IPS-18c (cell line): Measurements from ENCODE around the gene NET1.
"Not testable (repeated sequence)": the region's sequence is repeated elsewhere in the genome, so short reads cannot be mapped to it uniquely, and the experiment has no call there.

Experiments used
- H3K4me3 ChIP-seq: 2 replicates; pipeline ENCODE4 v1.7.0; 2013; ENCODE audit warnings: low read depth, mild to moderate bottlenecking, low read length, moderate library complexity; ENCODE audit not compliant: insufficient read depth
- H3K9me3 ChIP-seq: one replicate; pipeline ENCODE4 v1.6.1; 2013; ENCODE audit warnings: mild to moderate bottlenecking, low read length, moderate library complexity; ENCODE audit not compliant: control insufficient read depth, insufficient read depth

NET1 gene

DNA sequence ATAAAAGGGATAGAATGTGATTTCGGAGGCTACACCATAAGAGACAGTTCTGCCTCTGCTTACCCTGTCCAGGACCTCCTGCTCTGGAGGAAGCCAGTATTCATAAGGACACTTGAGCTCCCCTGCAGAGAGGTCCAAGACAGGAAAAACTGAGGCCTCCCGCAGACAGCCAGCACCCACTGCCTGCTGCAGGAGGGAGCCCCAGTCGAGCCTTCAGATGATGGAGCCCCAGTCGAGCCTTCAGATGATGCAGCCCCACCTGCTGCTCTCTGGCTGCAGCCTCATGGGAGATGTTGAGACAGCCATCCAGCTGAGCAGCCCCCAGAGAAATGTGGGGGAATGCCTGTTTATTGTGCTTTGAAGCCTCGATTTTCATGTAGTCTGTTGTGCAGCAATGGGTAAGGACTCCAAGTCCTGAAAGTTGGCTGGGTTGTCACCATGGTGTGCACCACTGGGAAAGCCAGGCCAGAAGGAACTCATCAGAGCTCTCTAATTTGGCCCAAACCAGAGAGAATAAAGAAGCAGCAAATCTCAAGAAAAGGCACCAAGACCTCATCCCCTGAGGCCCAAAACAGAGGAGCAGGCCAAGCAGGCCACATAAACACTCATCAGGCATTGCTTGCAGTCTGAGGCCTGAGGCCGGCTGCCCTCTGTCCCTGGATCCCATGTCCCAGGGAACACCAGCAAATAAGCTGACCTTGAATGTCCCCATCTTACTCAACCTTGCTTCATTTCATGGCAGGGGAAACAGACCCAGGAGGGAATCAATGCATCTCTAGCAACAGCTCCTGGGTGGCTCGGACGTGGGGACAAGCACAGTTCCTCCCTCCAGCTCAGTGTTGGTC is 56.1 kb downstream of the NET1 start:
- Histone ChIP-seq H3K9me3 (peaks cover 7% of the 10 kb centered on the region), H3K4me3 (no peak overlapping the region; the same call in 1 of the 2 replicates)

GRCh38 chr10:5469353-5470061 is 57.1 kb downstream of the NET1 start:
- H3K4me3 ChIP-seq: no peak overlapping the region; the same call in 1 of the 2 replicates
- H3K9me3 ChIP-seq: peaks cover 7% of the 10 kb centered on the region

DNA sequence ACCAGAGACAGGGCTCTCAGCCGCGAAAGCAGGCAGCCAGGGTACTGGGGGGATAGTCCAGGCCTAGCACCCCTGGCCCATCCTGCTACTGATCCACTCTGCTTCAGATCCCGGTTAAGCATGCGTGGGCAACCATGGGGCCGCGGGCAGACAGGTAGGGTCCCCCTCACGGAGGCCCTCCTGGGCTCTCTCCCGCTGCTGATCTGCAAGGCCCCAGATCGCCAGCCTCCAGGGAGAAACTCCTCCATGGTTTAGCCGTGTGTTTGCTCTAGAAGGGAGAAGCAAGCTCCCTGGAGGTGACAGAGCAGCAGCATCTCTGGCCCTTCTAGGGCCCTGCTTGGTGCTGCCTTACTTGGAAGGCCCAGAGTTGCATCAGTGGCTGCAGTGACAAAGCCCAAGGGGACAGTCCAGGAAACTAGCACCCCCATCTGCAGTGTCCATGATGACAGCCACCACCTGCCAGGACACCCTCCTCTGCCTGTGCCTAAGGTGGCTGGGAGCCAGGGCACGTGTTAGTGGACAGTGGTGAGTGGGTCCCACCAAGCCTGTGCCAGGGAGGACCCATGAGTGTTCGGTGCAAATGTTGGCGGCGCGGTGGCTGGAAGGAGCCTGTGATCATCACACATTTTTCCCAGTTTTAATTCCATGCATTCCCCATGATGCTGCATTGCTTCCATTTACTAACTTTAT is 57.9 kb downstream of the NET1 start:
- Histone ChIP-seq H3K4me3 (no peak overlapping the region), H3K9me3 (peaks cover 7% of the 10 kb centered on the region)

- not testable (repeated sequence) for H3K9me3 ChIP-seq, H3K4me3 ChIP-seq
Measured at GRCh38 chr10:5474642-5475041, 62.3 kb downstream of the NET1 start.

DNA sequence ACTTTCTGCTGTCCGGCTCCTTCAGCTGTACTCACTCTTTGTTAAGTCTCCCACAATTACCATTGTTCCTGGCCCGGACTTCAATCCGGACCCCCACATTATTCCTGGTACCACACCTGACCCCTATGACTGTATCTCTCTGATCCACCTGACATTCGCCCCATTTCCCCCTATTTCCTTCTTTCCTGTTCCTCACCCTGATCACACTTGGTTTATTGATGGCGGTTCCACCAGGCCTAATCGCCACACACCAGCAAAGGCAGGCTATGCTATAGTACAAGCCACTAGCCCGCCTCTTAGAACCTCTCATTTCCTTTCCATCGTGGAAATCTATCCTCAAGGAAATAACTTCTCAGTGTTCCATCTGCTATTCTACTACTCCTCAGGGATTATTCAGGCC is 62.7 kb downstream of the NET1 start:
- not testable (repeated sequence) for H3K9me3 ChIP-seq, H3K4me3 ChIP-seq

- H3K9me3 ChIP-seq, H3K4me3 ChIP-seq: not testable (repeated sequence)
Measured at GRCh38 chr10:5475974-5476807, 63.8 kb downstream of the NET1 start.

- no peaks in the 10 kb centered on the region for H3K9me3 ChIP-seq
- H3K4me3 ChIP-seq: no peak overlapping the region
Measured at GRCh38 chr10:5476918-5477525, 64.7 kb downstream of the NET1 start.

DNA sequence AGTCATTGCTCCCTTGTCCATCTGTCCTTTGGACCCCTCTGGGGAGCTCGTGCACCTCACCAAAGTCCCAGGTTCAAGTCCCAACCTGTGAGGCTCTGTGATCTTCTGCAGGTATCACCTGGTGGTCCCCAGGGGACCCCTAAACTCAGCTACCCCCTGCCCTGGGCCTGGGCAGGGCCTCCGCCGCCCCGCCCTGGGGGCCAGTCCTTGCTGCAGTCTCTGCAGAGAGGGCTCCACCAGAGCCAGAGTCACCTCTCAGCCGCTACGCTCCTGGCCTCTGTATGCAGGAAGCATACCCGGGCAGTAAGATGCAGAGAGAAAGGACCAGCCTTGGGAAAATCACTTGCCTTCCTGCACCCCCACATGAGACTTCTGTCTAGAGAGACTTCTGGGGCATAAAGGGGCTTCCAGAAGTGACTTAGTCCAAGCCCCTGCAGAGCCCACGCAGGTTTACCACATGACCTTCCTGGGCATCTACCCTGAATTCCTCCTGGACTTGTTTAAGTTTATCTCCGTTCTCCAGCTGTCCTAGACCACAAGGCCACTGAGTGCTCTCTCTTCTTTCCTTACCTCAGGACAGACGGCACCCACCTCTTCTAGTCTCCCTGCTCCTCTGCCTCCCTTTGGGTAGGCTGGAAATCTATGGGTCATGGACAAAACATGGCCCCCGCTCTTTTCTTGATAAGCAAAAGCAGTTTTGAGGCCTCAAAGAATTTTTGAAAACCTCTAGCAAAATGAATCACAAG is 65.8 kb downstream of the NET1 start:
- H3K4me3 ChIP-seq: no peak overlapping the region; the same call in 1 of the 2 replicates
- H3K9me3 ChIP-seq: no peaks in the 10 kb centered on the region

GRCh38 chr10:5478694-5479305 is 66.4 kb downstream of the NET1 start:
- H3K4me3 ChIP-seq: no peak overlapping the region
- H3K9me3 ChIP-seq: no peaks in the 10 kb centered on the region

DNA sequence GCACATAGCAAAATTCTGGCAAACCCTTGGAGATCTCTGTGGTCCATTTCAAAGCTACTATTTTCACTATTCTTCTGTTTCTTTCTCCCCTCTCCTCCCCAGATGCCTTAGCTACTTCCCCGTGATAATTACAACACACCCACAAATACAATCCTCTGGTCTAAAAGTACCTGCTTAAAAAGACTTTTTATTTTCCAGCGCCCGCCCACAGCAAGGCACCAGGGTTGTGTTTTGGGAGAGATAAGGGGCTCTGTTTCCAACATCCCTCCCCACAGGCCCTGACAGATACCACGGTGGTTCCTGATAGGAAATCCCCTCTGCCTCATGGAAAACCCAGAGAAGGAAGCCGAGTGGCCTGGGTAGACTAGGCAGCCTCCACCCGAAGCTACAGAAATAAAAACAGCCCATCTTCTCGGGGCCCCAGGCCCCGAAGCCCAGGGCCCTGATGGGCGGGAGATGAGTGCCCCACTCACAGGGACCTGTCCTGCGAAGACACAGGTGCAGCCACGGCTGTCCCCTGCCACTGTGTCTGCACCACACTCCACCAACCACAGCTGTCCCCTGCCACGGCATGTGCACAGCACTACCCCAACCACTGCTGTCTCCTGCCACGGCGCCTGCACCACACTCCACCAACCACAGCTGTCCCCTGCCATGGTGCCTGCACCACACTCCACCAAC is 67.3 kb downstream of the NET1 start:
- H3K4me3 ChIP-seq: no peak overlapping the region
- no peaks in the 10 kb centered on the region for H3K9me3 ChIP-seq

DNA sequence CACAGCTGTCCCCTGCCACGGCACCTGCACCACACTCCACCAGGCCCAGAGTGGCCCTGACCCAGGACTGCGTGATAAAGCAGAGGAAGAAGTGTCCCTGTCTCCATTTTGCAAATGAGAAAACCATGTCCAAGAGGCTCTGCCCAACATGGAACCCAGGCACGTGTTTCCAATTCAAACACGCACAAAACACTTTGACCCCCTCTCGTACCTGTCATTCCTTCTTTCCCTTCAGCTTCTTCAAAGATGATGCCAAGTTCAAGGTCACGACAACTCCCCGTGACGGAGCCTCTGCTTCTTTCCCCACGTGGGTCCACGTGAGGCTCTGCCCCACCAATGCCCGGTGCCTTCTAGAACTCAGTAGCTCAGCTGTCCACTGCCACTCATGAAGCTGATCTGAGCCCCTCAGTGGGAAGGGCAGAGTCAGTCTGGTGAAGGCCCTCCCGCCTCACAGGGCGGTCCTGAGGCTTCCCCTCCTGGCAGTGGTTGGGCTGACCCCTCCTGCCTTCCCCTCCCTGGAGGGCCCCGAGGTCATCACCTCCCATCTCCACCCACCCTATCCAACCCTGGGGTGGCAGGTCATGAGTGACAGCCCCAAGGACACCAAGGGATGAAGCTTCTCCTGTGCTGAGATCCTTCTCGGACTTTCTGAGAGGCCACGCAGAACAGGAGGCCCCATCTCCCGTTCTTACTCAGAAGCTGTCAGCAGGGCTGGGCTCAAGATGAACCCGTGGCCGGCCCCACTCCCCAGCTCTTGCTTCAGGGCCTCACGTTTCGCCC is 68.0 kb downstream of the NET1 start:
- H3K4me3 ChIP-seq: no peak overlapping the region
- H3K9me3 ChIP-seq: no peaks in the 10 kb centered on the region

DNA sequence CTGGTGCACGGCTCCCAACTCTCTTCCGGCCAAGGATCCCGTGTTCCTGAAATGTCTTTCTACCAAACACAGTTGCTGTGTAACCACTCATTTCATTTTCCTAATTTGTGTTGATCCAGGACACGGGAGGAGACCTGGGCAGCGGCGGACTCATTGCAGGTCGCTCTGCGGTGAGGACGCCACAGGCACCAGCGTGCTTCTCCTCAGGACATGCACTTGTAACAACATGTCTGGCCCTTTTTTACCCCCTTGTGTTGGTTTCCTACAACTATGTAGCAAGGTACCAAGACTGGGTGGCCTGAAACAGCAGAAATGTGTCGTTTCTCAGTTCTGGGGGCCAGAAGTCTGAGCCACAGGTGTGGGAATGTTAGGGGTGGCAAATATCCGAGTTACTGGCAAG is 68.8 kb downstream of the NET1 start:
- Histone ChIP-seq H3K4me3 (no peak overlapping the region), H3K9me3 (no peaks in the 10 kb centered on the region)

- no peaks in the 10 kb centered on the region for H3K9me3 ChIP-seq
- no peak overlapping the region for H3K4me3 ChIP-seq
Measured at GRCh38 chr10:5482016-5482415, 69.7 kb downstream of the NET1 start.

DNA sequence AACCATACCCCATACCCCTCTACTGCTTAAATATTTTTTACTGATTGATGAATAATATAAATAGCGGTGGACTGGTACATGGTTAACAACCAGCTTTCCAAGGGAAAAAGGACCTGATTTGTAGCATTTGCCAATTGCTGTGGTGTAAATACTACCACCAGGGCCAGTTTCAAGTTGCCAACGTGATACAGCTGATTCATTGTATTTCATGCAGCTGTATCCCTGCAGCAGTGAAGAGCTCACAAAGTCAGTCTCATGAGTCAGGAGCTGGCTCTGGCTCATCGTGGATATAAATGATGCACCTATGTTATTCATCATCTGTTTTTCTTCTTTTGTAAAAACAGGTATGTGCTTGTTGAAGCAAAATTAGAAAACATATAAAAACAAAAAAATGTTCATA is 71.8 kb downstream of the NET1 start:
- Histone ChIP-seq H3K4me3 (no peak overlapping the region), H3K9me3 (no peaks in the 10 kb centered on the region)

DNA sequence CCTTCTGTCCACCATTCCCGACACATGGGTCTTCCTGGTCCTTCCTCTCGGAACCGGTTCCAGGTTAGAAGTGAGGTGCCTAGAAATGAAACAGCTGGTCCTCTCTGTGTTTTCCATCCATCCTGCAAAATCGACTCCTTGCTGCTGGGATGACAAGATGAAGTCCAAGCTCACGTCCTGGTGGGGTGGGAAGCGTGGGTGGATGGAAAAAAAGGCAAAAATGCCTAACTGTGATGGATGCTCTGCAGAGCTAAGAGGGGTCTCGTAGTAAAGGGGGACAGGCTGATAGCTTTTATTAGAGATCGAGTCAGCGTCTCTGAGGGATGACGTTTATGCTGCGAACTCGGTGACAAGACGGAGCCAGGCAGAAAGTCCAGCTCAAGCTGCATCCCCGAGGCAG is 72.9 kb downstream of the NET1 start:
- Histone ChIP-seq H3K9me3 (no peaks in the 10 kb centered on the region), H3K4me3 (no peak overlapping the region)
